Measurements from ENCODE around the gene EVA1A. TPM values are rescaled to one million over a fixed set of nuclear protein-coding genes. Genes with fewer than 3 reads are reported as not detected.

The EVA1A gene
- total and polyA plus RNA-seq, 2 of the 8 experiments (the other 6 are each of a cell fraction or from before 2014, with no cell fraction given): 2.4 to 4.3 TPM

GRCh38 chr2:75606761-75607399 is 46.1 kb upstream of the EVA1A start:
- CTCF ChIA-PET (ENCODE audit: partially characterized antibody): interaction anchor here (0.7 to 5.8 kb wide), 7 partner anchors 9 to 141 kb away, joined by 3 to 54 read pairs (median 4); no protein-coding TSS in a partner anchor
- no peak overlapping the region for H2AFZ ChIP-seq (ENCODE audit: low read length)
- no peak overlapping the region for H3K14ac ChIP-seq (ENCODE audit: insufficient read length)
- H2BK12ac ChIP-seq (ENCODE audit: low read depth, low read length): no peak overlapping the region; the same call in 1 of the 2 replicates
- no peak overlapping the region for H2BK15ac ChIP-seq (ENCODE audit: low read length)
- no peak for TF ChIP-seq RBBP5 (IDR thresholded peaks at IDR 0.05; ENCODE audit: borderline replicate concordance, low read depth, low read length)
- no peak for TF ChIP-seq TAF7 (optimal IDR thresholded peaks at IDR 0.05; ENCODE audit: borderline replicate concordance, low read depth, low read length)
- TF ChIP-seq SAP30 (IDR thresholded peaks at IDR 0.05; ENCODE audit: insufficient read depth, insufficient replicate concordance, low read length): no peak
- TF ChIP-seq SIX5 (IDR thresholded peaks at IDR 0.05; ENCODE audit: low read depth, low read length): no peak
- TF ChIP-seq, protein P1, sequence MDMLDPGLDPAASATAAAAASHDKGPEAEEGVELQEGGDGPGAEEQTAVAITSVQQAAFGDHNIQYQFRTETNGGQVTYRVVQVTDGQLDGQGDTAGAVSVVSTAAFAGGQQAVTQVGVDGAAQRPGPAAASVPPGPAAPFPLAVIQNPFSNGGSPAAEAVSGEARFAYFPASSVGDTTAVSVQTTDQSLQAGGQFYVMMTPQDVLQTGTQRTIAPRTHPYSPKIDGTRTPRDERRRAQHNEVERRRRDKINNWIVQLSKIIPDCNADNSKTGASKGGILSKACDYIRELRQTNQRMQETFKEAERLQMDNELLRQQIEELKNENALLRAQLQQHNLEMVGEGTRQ (IDR thresholded peaks at IDR 0.05; ENCODE audit: low read length): no peak
- TF ChIP-seq CEBPB (IDR thresholded peaks at IDR 0.05; ENCODE audit: low read depth, low read length): no peak
- no peak for TF ChIP-seq SIN3A (conservative IDR thresholded peaks at IDR 0.05 in 1 of 2, IDR thresholded peaks at IDR 0.05 in 1 of 2; ENCODE audit: low read depth in 1 of 2, low read length in 2 of 2)
- no peak for TF ChIP-seq EGR1 (IDR thresholded peaks at IDR 0.05; ENCODE audit: borderline replicate concordance, low read depth, low read length)
- no peak overlapping the region for H4K5ac ChIP-seq (ENCODE audit: insufficient read length, low read depth, low read length)
- no peak overlapping the region for H3K9ac ChIP-seq (replicated peaks in 1 of 4; ENCODE audit: extremely low read depth in 1 of 4, low read depth in 3 of 4, low read length in 3 of 4)
- no peak overlapping the region for H2AK5ac ChIP-seq (ENCODE audit: low read depth, low read length)
- POLR2A ChIA-PET (ENCODE audit: partially characterized antibody): no interaction called here
- FAIRE-seq (no peak), DNase-seq (ENCODE audit: low read depth in 1 of 2, low spot score in 2 of 2) (no peak)
- H3K79me1 ChIP-seq (ENCODE audit: low read depth, low read length): no peaks in the 10 kb centered on the region
- H3K56ac ChIP-seq (replicated peaks; ENCODE audit: insufficient read length, low read depth, low read length): no peak overlapping the region
- H4K91ac ChIP-seq (replicated peaks; ENCODE audit: insufficient read length, low read length): no peak overlapping the region
- peaks cover 7% of the 10 kb centered on the region; the same call in 1 of the 2 replicates for H3K23me2 ChIP-seq (ENCODE audit: low read depth, low read length)
- H2BK20ac ChIP-seq (ENCODE audit: low read length): peak overlapping the region; percentile 49; the same call in 1 of the 2 replicates
- no peak overlapping the region for H3K23ac ChIP-seq (ENCODE audit: insufficient read length)
- H3K27ac ChIP-seq (ENCODE audit: low read depth, low read length): no peak overlapping the region
- H3K27me3 ChIP-seq (replicated peaks in 1 of 4; ENCODE audit: control insufficient read depth in 3 of 4, extremely low read depth in 1 of 4, insufficient read depth in 3 of 4, low read length in 3 of 4): no peaks in the 10 kb centered on the region; a peak in 2 of 7 replicates
- WGBS, 2 experiments (ENCODE audit: extremely low coverage in 1 of 2, insufficient coverage in 1 of 2, insufficient read length in 1 of 2, insufficient replicate concordance in 2 of 2, low coverage in 1 of 2, low lambda C conversion rate in 2 of 2, missing lambda C conversion rate in 1 of 2): 95% methylated on average over 8 of the region's 8 CpGs; no CpG with 5 or more reads in 1 of the 2 experiments
- H3K18ac ChIP-seq (ENCODE audit: extremely low read depth, low read length): no peak overlapping the region
- H3K4me1 ChIP-seq (replicated peaks in 1 of 4; ENCODE audit: control insufficient read depth in 3 of 4, insufficient read depth in 4 of 4, low read length in 3 of 4): peaks cover 0 to 4% (median 2%) of the 10 kb centered on the region in 4 experiments; a peak in 4 of 7 replicates
- H3K79me2 ChIP-seq (ENCODE audit: control insufficient read depth in 1 of 2, insufficient read depth in 2 of 2, low read length in 2 of 2): no peaks in the 10 kb centered on the region
- no peaks in the 10 kb centered on the region; a peak in 1 of 8 replicates for H3K36me3 ChIP-seq (ENCODE audit: control insufficient read depth in 2 of 4, insufficient read depth in 4 of 4, low read length in 3 of 4)
- no peak overlapping the region for H3K4me3 ChIP-seq (ENCODE audit: extremely low read depth in 1 of 4, insufficient read depth in 2 of 4, low read depth in 3 of 4, low read length in 4 of 4)
- H2BK120ac ChIP-seq (replicated peaks; ENCODE audit: low read depth, low read length): no peak overlapping the region
- H3K9me3 ChIP-seq (ENCODE audit: insufficient read depth in 2 of 2, low read depth in 1 of 2, low read length in 1 of 2): no peaks in the 10 kb centered on the region
- no peak overlapping the region for H4K8ac ChIP-seq (ENCODE audit: extremely low read depth, insufficient read depth, low read length)
- H4K20me1 ChIP-seq (replicated peaks in 1 of 2; ENCODE audit: control insufficient read depth in 1 of 2, insufficient read depth in 2 of 2, low read length in 2 of 2): no peaks in the 10 kb centered on the region
- H2BK5ac ChIP-seq (ENCODE audit: low read depth, low read length): no peak overlapping the region
- H3K4ac ChIP-seq (replicated peaks; ENCODE audit: insufficient read length, low read depth, low read length): no peak overlapping the region
- H3K4me2 ChIP-seq (ENCODE audit: insufficient read depth in 1 of 2, low read depth in 2 of 2, low read length in 2 of 2): no peak overlapping the region

Data from H1 (cell line).